ENCODE measurements around the gene LZIC. TPM values are rescaled to one million over a fixed set of nuclear protein-coding genes. Genes with fewer than 3 reads are reported as not detected.
A peak's percentile ranks its signal among the peaks of the same experiment; 100 is the strongest.

LZIC gene
- total RNA-seq, 1 donor from 2014 or later, result 29.1 TPM

GRCh38 chr1:9910076-9910422 is 33.1 kb downstream of the LZIC start, which contains the start of gene CTNNBIP1:
Gene CTNNBIP1 (minus strand): TSS chr1:9910269. CDS start chr1:9872064, 38,205 bp downstream.
- ATAC-seq, result no peak
- Histone ChIP-seq H3K4me3 (peak within 1 kb of the TSS; percentile 84), H3K36me3 (no peaks in the 10 kb centered on the region), H3K9me3 (no peaks in the 10 kb centered on the region), H3K27me3 (no peaks in the 10 kb centered on the region), H3K4me1 (peaks cover 13% of the 10 kb centered on the region), H3K27ac (peak within 1 kb of the TSS; percentile 98)
- TF ChIP-seq CTCF (IDR thresholded peaks at IDR 0.05), result no peak
- no peak for DNase-seq
- intact Hi-C loops (cut with DNase I), result no loop called here

GRCh38 chr1:9909234-9910046 is 33.8 kb downstream of the LZIC start:
- no peak for TF ChIP-seq CTCF (IDR thresholded peaks at IDR 0.05)
- peak overlapping the region; percentile 84 for H3K4me3 ChIP-seq
- intact Hi-C loops (cut with DNase I), result no loop called here
- DNase-seq (no peak), ATAC-seq (no peak)
- H3K9me3 ChIP-seq, result no peaks in the 10 kb centered on the region
- no peaks in the 10 kb centered on the region for H3K27me3 ChIP-seq
- H3K27ac ChIP-seq, result peak overlapping the region; percentile 86
- no peaks in the 10 kb centered on the region for H3K36me3 ChIP-seq
- peaks cover 13% of the 10 kb centered on the region for H3K4me1 ChIP-seq

- ATAC-seq (no peak), DNase-seq (no peak)
- Histone ChIP-seq H3K9me3 (no peaks in the 10 kb centered on the region), H3K36me3 (no peaks in the 10 kb centered on the region), H3K4me3 (peak overlapping the region; percentile 84), H3K27me3 (no peaks in the 10 kb centered on the region), H3K4me1 (peaks cover 13% of the 10 kb centered on the region), H3K27ac (peak overlapping the region; percentile 86)
- intact Hi-C loops (cut with DNase I), result no loop called here
- no peak for TF ChIP-seq CTCF (IDR thresholded peaks at IDR 0.05)
Measured at GRCh38 chr1:9908871-9909233, 34.3 kb downstream of the LZIC start.

- Histone ChIP-seq H3K27ac (peak overlapping the region; percentile 7), H3K9me3 (no peaks in the 10 kb centered on the region), H3K36me3 (no peaks in the 10 kb centered on the region), H3K4me1 (peaks cover 17% of the 10 kb centered on the region), H3K4me3 (no peak overlapping the region), H3K27me3 (no peaks in the 10 kb centered on the region)
- no peak for DNase-seq
- ATAC-seq, result no peak
- TF ChIP-seq CTCF (IDR thresholded peaks at IDR 0.05), result no peak
- intact Hi-C loops (cut with DNase I), result no loop called here
Measured at GRCh38 chr1:9907441-9907840, 35.8 kb downstream of the LZIC start.

- ATAC-seq (no peak), DNase-seq (no peak)
- Histone ChIP-seq H3K4me3 (no peak overlapping the region), H3K27ac (no peak overlapping the region), H3K27me3 (no peaks in the 10 kb centered on the region), H3K36me3 (no peaks in the 10 kb centered on the region), H3K4me1 (peaks cover 22% of the 10 kb centered on the region), H3K9me3 (no peaks in the 10 kb centered on the region)
- intact Hi-C loops (cut with DNase I), result no loop called here
- TF ChIP-seq CTCF (IDR thresholded peaks at IDR 0.05), result no peak
Measured at GRCh38 chr1:9906466-9906865, 36.7 kb downstream of the LZIC start.

All from upper lobe of right lung (tissue), 1 donor.